Measurements from ENCODE around the gene TYMP. TPM values are rescaled to one million over a fixed set of nuclear protein-coding genes. Genes with fewer than 3 reads are reported as not detected.
A peak's percentile ranks its signal among the peaks of the same experiment; 100 is the strongest.

The TYMP gene
- total RNA-seq, 1 experiment from 2014 or later, result 1.5 TPM

DNA sequence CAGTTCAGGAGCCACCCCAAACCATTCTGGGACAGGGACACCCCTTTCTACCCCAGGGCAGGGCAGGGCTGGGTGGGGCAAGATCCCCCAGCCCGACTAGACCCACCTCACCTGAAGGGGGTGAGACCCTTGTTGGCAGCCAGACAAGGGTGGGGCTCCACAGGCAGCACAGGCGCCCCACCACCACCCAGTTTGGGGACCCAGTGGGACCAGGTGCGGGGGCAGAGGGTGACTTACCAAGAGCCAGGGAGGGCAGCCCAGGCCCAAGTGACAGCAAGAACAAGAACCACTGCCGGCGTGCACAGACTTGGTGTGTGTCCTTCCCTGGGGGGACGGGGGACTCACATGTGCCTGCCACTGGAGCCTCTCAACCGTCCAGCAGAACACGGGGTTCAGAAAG is 46.3 kb downstream of the TYMP start:
- no peak for DNase-seq (ENCODE audit: low spot score)
- POLR2A ChIA-PET, result no interaction called here
- no peak overlapping the region for H3K4me3 Mint-ChIP-seq
- no peak overlapping the region for H3K27ac Mint-ChIP-seq
- CTCF ChIA-PET, result interaction anchor here (0.7 to 1.6 kb wide), 4 partner anchors 11 to 84 kb away, joined by 3 to 6 read pairs (median 6); partner anchors contain the start of gene SCO2
- no peaks in the 10 kb centered on the region for H3K36me3 Mint-ChIP-seq
- H3K27me3 Mint-ChIP-seq (ENCODE audit: low read depth), result peaks cover 24% of the 10 kb centered on the region
- no peak for TF ChIP-seq ZNF425 (CRISPR knock-in tag; conservative IDR thresholded peaks at IDR 0.05)
- TF ChIP-seq, protein P1, sequence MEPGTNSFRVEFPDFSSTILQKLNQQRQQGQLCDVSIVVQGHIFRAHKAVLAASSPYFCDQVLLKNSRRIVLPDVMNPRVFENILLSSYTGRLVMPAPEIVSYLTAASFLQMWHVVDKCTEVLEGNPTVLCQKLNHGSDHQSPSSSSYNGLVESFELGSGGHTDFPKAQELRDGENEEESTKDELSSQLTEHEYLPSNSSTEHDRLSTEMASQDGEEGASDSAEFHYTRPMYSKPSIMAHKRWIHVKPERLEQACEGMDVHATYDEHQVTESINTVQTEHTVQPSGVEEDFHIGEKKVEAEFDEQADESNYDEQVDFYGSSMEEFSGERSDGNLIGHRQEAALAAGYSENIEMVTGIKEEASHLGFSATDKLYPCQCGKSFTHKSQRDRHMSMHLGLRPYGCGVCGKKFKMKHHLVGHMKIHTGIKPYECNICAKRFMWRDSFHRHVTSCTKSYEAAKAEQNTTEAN (CRISPR knock-in tag; IDR thresholded peaks at IDR 0.05), result no peak
- no peak for TF ChIP-seq OVOL2 (CRISPR knock-in tag; IDR thresholded peaks at IDR 0.05; ENCODE audit: borderline replicate concordance)
- TF ChIP-seq, protein P2, sequence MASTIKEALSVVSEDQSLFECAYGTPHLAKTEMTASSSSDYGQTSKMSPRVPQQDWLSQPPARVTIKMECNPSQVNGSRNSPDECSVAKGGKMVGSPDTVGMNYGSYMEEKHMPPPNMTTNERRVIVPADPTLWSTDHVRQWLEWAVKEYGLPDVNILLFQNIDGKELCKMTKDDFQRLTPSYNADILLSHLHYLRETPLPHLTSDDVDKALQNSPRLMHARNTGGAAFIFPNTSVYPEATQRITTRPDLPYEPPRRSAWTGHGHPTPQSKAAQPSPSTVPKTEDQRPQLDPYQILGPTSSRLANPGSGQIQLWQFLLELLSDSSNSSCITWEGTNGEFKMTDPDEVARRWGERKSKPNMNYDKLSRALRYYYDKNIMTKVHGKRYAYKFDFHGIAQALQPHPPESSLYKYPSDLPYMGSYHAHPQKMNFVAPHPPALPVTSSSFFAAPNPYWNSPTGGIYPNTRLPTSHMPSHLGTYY (CRISPR knock-in tag; IDR thresholded peaks at IDR 0.05), result no peak
- no peaks in the 10 kb centered on the region for H3K9me3 Mint-ChIP-seq
- ATAC-seq, result no peak
- H3K4me1 Mint-ChIP-seq, result peaks cover 4% of the 10 kb centered on the region

- Mint-ChIP-seq H3K27me3 (ENCODE audit: low read depth) (peaks cover 28% of the 10 kb centered on the region), H3K36me3 (no peaks in the 10 kb centered on the region), H3K9me3 (no peaks in the 10 kb centered on the region), H3K4me3 (no peak overlapping the region), H3K4me1 (peaks cover 6% of the 10 kb centered on the region), H3K27ac (no peak overlapping the region)
- CTCF ChIA-PET, result no interaction called here
- TF ChIP-seq ETV6 (CRISPR knock-in tag; IDR thresholded peaks at IDR 0.05) (no peak), HMGA2 (CRISPR knock-in tag; IDR thresholded peaks at IDR 0.05) (no peak), JUN (CRISPR knock-in tag; IDR thresholded peaks at IDR 0.05) (no peak), ATF1 (CRISPR knock-in tag; IDR thresholded peaks at IDR 0.05) (no peak), RELA (CRISPR knock-in tag; IDR thresholded peaks at IDR 0.05; ENCODE audit: borderline replicate concordance) (no peak), ZBTB21 (CRISPR knock-in tag; IDR thresholded peaks at IDR 0.05; ENCODE audit: borderline replicate concordance) (no peak), PRDM15 (CRISPR knock-in tag; IDR thresholded peaks at IDR 0.05) (no peak)
- no peak for DNase-seq (ENCODE audit: low spot score)
- no peak for ATAC-seq
- POLR2A ChIA-PET, result no interaction called here
These were observed 46.7 kb downstream of the TYMP start for GRCh38 chr22:50483106-50483505.

DNA sequence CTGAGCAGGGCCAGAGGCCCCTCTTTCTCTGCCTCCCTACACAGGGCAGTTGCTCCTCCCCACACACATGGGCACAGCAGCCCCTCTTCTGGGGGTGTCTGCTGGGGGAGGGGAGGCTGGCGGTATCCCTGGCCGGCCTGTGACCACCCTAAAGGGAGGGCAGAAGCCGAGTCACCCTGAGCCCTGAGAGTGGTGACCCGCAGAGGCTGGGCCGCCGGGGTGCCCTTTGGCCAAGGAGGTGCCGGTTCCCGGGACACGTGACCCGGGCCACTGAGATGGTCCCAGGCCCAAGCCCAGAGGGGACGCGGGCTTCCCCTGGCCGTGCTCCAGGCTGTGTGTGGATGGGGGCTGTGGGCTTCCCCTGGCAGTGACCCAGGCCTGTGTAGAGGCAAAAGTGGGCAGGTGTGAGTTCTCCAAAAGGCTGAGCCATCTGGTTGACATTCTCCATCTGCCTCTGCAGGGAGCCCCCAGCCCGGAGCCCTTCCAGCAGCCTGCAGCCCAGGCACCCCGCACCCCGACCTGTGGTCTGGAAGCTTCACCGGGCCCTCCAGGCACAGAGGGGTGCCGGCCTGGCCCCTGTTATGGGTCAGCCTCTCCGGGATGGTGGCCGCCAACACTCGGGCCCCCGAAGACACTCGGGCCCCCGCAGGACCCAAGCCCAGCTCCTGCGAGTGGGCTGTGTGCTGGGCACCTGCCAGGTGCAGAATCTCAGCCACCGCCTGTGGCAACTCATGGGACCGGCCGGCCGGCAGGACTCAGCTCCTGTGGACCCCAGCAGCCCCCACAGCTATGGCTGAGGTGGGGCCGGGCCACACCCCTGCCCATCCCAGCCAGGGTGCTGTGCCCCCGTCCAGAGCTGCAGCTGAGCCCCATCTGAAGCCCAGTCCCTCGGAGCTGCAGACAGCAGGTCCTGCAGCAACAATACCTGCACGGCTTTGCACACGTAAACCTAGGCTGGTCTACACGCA is 47.4 kb downstream of the TYMP start:
- TF ChIP-seq TEAD4 (CRISPR knock-in tag; IDR thresholded peaks at IDR 0.05) (no peak), TEAD1 (CRISPR knock-in tag; IDR thresholded peaks at IDR 0.05) (no peak), MAX (CRISPR knock-in tag; IDR thresholded peaks at IDR 0.05) (peak; percentile 50; the same call in 1 of the 2 replicates), SMAD4 (CRISPR knock-in tag; IDR thresholded peaks at IDR 0.05) (0 out of 2 replicates have a peak, but pooled peaks have one; percentile 2)
- TF ChIP-seq, protein P3, sequence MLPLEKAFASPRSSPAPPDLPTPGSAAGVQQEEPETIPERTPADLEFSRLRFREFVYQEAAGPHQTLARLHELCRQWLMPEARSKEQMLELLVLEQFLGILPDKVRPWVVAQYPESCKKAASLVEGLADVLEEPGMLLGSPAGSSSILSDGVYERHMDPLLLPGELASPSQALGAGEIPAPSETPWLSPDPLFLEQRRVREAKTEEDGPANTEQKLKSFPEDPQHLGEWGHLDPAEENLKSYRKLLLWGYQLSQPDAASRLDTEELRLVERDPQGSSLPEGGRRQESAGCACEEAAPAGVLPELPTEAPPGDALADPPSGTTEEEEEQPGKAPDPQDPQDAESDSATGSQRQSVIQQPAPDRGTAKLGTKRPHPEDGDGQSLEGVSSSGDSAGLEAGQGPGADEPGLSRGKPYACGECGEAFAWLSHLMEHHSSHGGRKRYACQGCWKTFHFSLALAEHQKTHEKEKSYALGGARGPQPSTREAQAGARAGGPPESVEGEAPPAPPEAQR (CRISPR knock-in tag; IDR thresholded peaks at IDR 0.05), result no peak
- TF ChIP-seq, protein P4, sequence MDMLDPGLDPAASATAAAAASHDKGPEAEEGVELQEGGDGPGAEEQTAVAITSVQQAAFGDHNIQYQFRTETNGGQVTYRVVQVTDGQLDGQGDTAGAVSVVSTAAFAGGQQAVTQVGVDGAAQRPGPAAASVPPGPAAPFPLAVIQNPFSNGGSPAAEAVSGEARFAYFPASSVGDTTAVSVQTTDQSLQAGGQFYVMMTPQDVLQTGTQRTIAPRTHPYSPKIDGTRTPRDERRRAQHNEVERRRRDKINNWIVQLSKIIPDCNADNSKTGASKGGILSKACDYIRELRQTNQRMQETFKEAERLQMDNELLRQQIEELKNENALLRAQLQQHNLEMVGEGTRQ (CRISPR knock-in tag; IDR thresholded peaks at IDR 0.05), result peak; percentile 90
- TF ChIP-seq, protein P5, sequence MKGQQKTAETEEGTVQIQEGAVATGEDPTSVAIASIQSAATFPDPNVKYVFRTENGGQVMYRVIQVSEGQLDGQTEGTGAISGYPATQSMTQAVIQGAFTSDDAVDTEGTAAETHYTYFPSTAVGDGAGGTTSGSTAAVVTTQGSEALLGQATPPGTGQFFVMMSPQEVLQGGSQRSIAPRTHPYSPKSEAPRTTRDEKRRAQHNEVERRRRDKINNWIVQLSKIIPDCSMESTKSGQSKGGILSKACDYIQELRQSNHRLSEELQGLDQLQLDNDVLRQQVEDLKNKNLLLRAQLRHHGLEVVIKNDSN (CRISPR knock-in tag; IDR thresholded peaks at IDR 0.05), result peak; percentile 90
- Mint-ChIP-seq H3K27me3 (ENCODE audit: low read depth) (peaks cover 30% of the 10 kb centered on the region), H3K4me1 (peaks cover 6% of the 10 kb centered on the region), H3K36me3 (no peaks in the 10 kb centered on the region), H3K9me3 (no peaks in the 10 kb centered on the region), H3K4me3 (peak overlapping the region; percentile 74), H3K27ac (no peak overlapping the region)
- CTCF ChIA-PET, result interaction anchor here (0.8 to 1.0 kb wide), 2 partner anchors 15 to 215 kb away, joined by 3 read pairs; no protein-coding TSS in a partner anchor
- no peak for DNase-seq (ENCODE audit: low spot score)
- POLR2A ChIA-PET, result no interaction called here
- ATAC-seq, result peak; percentile 28

All from WTC11 (cell line).